IMR-90 (cell line): ENCODE results near the gene NFAT5. TPM values are rescaled to one million over a fixed set of nuclear protein-coding genes. Genes with fewer than 3 reads are reported as not detected.

Experiments
- ATAC-seq: fragments of 200-7000 bp; cut with Tn5 transposase; 2 replicates; pipeline ENCODE4 v1.9.1; 2020; ENCODE audit warnings: low read depth, mild to moderate bottlenecking, moderate library complexity
- BruUV-seq: library from RNA; stranded (reverse); fragments of 400-500 nt; replicated peaks from 2 replicates; lab custom pipeline; 2021; lab: Mats Ljungman, UMichigan
- CTCF ChIA-PET: fragments of 300-600 bp; formaldehyde crosslinking; extraction: SDS; loops from one replicate; lab custom pipeline; 2021; ENCODE audit warnings: antibody characterized with exemption; lab: Yijun Ruan, JAX
- POLR2A ChIA-PET: fragments of 300-600 bp; sonication (Branson Sonifier 250); formaldehyde crosslinking; loops from one replicate; lab custom pipeline; 2022; ENCODE audit warnings: antibody characterized with exemption; ENCODE audit not compliant: unreplicated experiment; lab: Charles Lee
- DNase-seq: peaks from one replicate; pipeline ENCODE4 v3.0.0; 2013
- H2AFZ ChIP-seq: replicated peaks from 2 replicates; pipeline ENCODE3; 2013; ENCODE audit warnings: low read length, mild to moderate bottlenecking; ENCODE audit not compliant: poor library complexity
- H2AK5ac ChIP-seq: 2 replicates; pipeline ENCODE4 v1.6.1; 2013; ENCODE audit warnings: low read depth, low read length, inconsistent platforms
- H2AK9ac ChIP-seq: replicated peaks from 2 replicates; pipeline ENCODE3; 2013; ENCODE audit warnings: mild to moderate bottlenecking, low read depth, low read length, moderate library complexity; ENCODE audit not compliant: poor library complexity
- H2BK120ac ChIP-seq: 2 replicates; pipeline ENCODE4 v1.6.1; 2013; ENCODE audit warnings: low read depth, low read length, inconsistent platforms
- H2BK15ac ChIP-seq: 3 replicates; pipeline ENCODE4 v1.6.1; 2013; ENCODE audit warnings: low read depth, low read length, inconsistent platforms
- H2BK20ac ChIP-seq: 2 replicates; pipeline ENCODE4 v1.6.1; 2013; ENCODE audit warnings: low read depth, mild to moderate bottlenecking, inconsistent platforms, low read length, moderate library complexity
- H2BK5ac ChIP-seq: 2 replicates; pipeline ENCODE4 v1.6.1; 2013; ENCODE audit warnings: mild to moderate bottlenecking, low read depth, low read length, inconsistent platforms; ENCODE audit not compliant: poor library complexity, severe bottlenecking
- H3K14ac ChIP-seq: replicated peaks from 2 replicates; pipeline ENCODE4 v1.6.1; 2013; ENCODE audit warnings: low read depth, low read length, inconsistent platforms
- H3K18ac ChIP-seq: 2 replicates; pipeline ENCODE4 v1.6.1; 2013; ENCODE audit warnings: low read depth, low read length, control low read depth
- H3K23ac ChIP-seq: 2 replicates; pipeline ENCODE4 v1.6.1; 2013; ENCODE audit warnings: low read depth, low read length, inconsistent platforms
- H3K27ac ChIP-seq: 2 replicates; pipeline ENCODE4 v1.5.1; 2013; ENCODE audit warnings: mild to moderate bottlenecking, control low read depth, low read length; ENCODE audit not compliant: insufficient read depth
- H3K27me3 ChIP-seq: 2 replicates; pipeline ENCODE4 v1.6.1; 2013; ENCODE audit warnings: low read length; ENCODE audit not compliant: control insufficient read depth, insufficient read depth
- H3K36me3 ChIP-seq: 2 replicates; pipeline ENCODE4 v1.6.1; 2013; ENCODE audit warnings: low read length, mixed read lengths; ENCODE audit not compliant: control insufficient read depth, insufficient read depth
- H3K4ac ChIP-seq: 2 replicates; pipeline ENCODE4 v1.6.1; 2013; ENCODE audit warnings: low read depth, low read length, inconsistent platforms
- H3K4me1 ChIP-seq: 2 replicates; pipeline ENCODE4 v1.6.1; 2013; ENCODE audit warnings: low read length, mixed read lengths; ENCODE audit not compliant: control insufficient read depth, insufficient read depth
- H3K4me2 ChIP-seq: 2 replicates; pipeline ENCODE4 v1.6.1; 2013; ENCODE audit warnings: low read depth, mild to moderate bottlenecking, control low read depth, low read length, moderate library complexity
- H3K4me3 ChIP-seq: 2 replicates; pipeline ENCODE4 v1.5.1; 2013; ENCODE audit warnings: low read depth, mild to moderate bottlenecking, control low read depth, low read length, moderate library complexity; ENCODE audit not compliant: insufficient read depth
- H3K56ac ChIP-seq: 2 replicates; pipeline ENCODE4 v1.6.1; 2013; ENCODE audit warnings: low read length, inconsistent platforms; ENCODE audit not compliant: insufficient read depth; ENCODE audit errors: extremely low read depth
- H3K79me1 ChIP-seq, 2 experiments: 2 replicates each; pipeline ENCODE4 v1.6.1; 2013; ENCODE audit warnings: low read length in 2 of 2, inconsistent platforms in 1 of 2, low read depth in 1 of 2
- H3K9ac ChIP-seq: 2 replicates; pipeline ENCODE4 v1.6.1; 2013; ENCODE audit warnings: low read depth, low read length, control low read depth
- H3K9me1 ChIP-seq: 2 replicates; pipeline ENCODE4 v1.6.1; 2013; ENCODE audit warnings: low read length, inconsistent platforms; ENCODE audit not compliant: insufficient read depth
- H3K9me3 ChIP-seq: 2 replicates; pipeline ENCODE4 v1.6.1; 2013; ENCODE audit warnings: low read length; ENCODE audit not compliant: control insufficient read depth, insufficient read depth
- H4K20me1 ChIP-seq: 2 replicates; pipeline ENCODE4 v1.6.1; 2013; ENCODE audit warnings: low read length, inconsistent platforms; ENCODE audit not compliant: insufficient read depth
- H4K5ac ChIP-seq: 2 replicates; pipeline ENCODE4 v1.6.1; 2013; ENCODE audit warnings: mild to moderate bottlenecking, low read depth, low read length, control low read depth
- H4K8ac ChIP-seq, 2 experiments: 2 replicates each; pipeline ENCODE4 v1.6.1; 2013; ENCODE audit warnings: low read depth in 2 of 2, low read length in 2 of 2, control low read depth in 1 of 2, inconsistent platforms in 1 of 2
- H4K91ac ChIP-seq: 2 replicates; pipeline ENCODE4 v1.6.1; 2013; ENCODE audit warnings: low read depth, low read length, inconsistent platforms; ENCODE audit not compliant: insufficient read depth
- CEBPB ChIP-seq: IDR thresholded peaks from 2 replicates; pipeline ENCODE4 v1.6.1; 2012; ENCODE audit warnings: low read depth, low read length, improper control_type of control experiment
- CHD1 ChIP-seq: IDR thresholded peaks from 2 replicates; pipeline ENCODE4 v1.6.1; 2012; ENCODE audit warnings: low read depth, low read length, improper control_type of control experiment
- FOS ChIP-seq: fragments of 150-350 bp; IDR thresholded peaks from 2 replicates; pipeline ENCODE4 v1.6.1; 2016; ENCODE audit warnings: low read depth, low read length
- MXI1 ChIP-seq: IDR thresholded peaks from 2 replicates; pipeline ENCODE4 v1.6.1; 2012; ENCODE audit warnings: low read depth, mild to moderate bottlenecking, low read length, moderate library complexity, borderline replicate concordance
- NFE2L2 ChIP-seq: fragments of 150-350 bp; IDR thresholded peaks from 2 replicates; pipeline ENCODE4 v1.6.1; 2016; ENCODE audit warnings: low read depth, mild to moderate bottlenecking, low read length
- POLR2A ChIP-seq: IDR thresholded peaks from 2 replicates; pipeline ENCODE4 v1.6.1; 2012; ENCODE audit warnings: mild to moderate bottlenecking, low read depth, low read length
- RAD21 ChIP-seq: IDR thresholded peaks from 2 replicates; pipeline ENCODE4 v1.6.1; 2012; ENCODE audit warnings: low read length, improper control_type of control experiment
- RFX5 ChIP-seq: IDR thresholded peaks from 2 replicates; pipeline ENCODE4 v1.8.0; 2012; ENCODE audit warnings: low read depth, mild to moderate bottlenecking, low read length, moderate library complexity
- WGBS, 2 experiments: methylation state at CpG; one replicate each; pipeline versions ENCODE4 v1.1.5 to v1.1.7; 2013; ENCODE audit warnings: missing lambda C conversion rate in 2 of 2; ENCODE audit not compliant: insufficient read length in 1 of 2; ENCODE audit errors: extremely low coverage in 2 of 2; 5-methylcytosine and 5-hydroxymethylcytosine counted together
- dilution Hi-C: fragments of 300-500 bp; cut with HindIII; formaldehyde crosslinking; loops from one replicate; pipeline ENCODE4 v1.14.3; 2018; ENCODE audit warnings: low sequenced_read_pairs; ENCODE audit not compliant: unreplicated experiment
- in situ Hi-C: fragments of 300-500 bp; cut with MboI; formaldehyde crosslinking; loops from 3 replicates; pipeline ENCODE4 v1.14.3; 2019; ENCODE audit warnings: low sequenced_read_pairs, inconsistent platforms, mixed read lengths
- intact Hi-C: fragments of 100-400 bp; cut with micrococcal nuclease; formaldehyde crosslinking; loops from 2 replicates; pipeline ENCODE4 v1.10.0; 2022
- polyA plus RNA-seq, 3 experiments: library from polyadenylated mRNA; depleted of rRNA; stranded (reverse); fragments of >200 nt; gene quantifications; 2 replicates each; pipeline ENCODE4 v1.2.3, GENCODE V29; 2012; ENCODE audit warnings: low replicate concordance in 1 of 3
- total RNA-seq: library from RNA; depleted of rRNA; stranded (reverse); fragments of >200 nt; gene quantifications from 2 replicates; pipeline ENCODE4 v1.2.3, GENCODE V29; 2012
- TF ChIP-seq, protein P1 (sequence below): conservative IDR thresholded peaks from 2 replicates; pipeline ENCODE4 v1.5.1; 2012; ENCODE audit warnings: mild to moderate bottlenecking, low read depth, low read length, improper control_type of control experiment
- TF ChIP-seq, protein P2 (sequence below): fragments of 150-350 bp; IDR thresholded peaks from 2 replicates; pipeline ENCODE4 v1.6.1; 2016; ENCODE audit warnings: low read depth, mild to moderate bottlenecking, low read length, moderate library complexity, borderline replicate concordance
- TF ChIP-seq, protein P3 (sequence below): fragments of 150-350 bp; IDR thresholded peaks from 2 replicates; pipeline ENCODE4 v1.6.1; 2017; ENCODE audit warnings: mild to moderate bottlenecking, antibody characterized with exemption, low read length, low read depth

The NFAT5 gene
- total and polyA plus RNA-seq, 2 of the 4 experiments (the other 2 are of a cell fraction) = 10.9 to 20.1 TPM

DNA sequence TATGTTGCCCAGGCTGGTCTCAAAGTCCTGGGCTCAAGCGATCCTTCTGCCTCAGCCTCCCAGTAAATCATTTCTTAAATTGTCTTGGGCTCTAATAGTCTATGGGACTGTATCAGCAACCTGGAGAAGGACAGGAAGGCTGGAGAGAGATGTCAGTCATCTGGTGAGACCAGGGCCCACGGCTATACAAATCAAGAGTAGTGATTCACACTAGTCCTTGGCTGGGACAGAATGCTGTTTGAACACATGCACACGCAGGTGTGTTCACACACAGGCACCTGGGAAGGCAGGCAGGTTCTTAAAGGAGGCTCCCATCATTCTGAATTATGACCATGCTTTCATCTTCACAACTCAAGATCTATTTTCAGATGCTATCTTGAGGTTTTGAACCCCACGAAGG lies 146.5 kb downstream of the NFAT5 start:
- Histone ChIP-seq H3K9ac (no peak overlapping the region), H3K27ac (no peak overlapping the region), H3K18ac (no peak overlapping the region), H3K4me3 (no peak overlapping the region), H3K9me1 (no peaks in the 10 kb centered on the region), H3K9me3 (no peaks in the 10 kb centered on the region), H4K91ac (no peak overlapping the region), H3K4ac (no peak overlapping the region), H2AK9ac (no peak overlapping the region), H2BK15ac (no peak overlapping the region), H3K4me1 (peaks cover 4% of the 10 kb centered on the region; the same call in 1 of the 2 replicates), H2BK120ac (no peak overlapping the region), H2AK5ac (no peak overlapping the region), H3K56ac (no peak overlapping the region), H3K14ac (no peak overlapping the region), H3K27me3 (no peaks in the 10 kb centered on the region), H3K79me1 (peaks cover 4 to 38% of the 10 kb centered on the region in 2 experiments; a peak in 3 of 4 replicates), H3K4me2 (no peak overlapping the region), H2BK20ac (no peak overlapping the region), H2BK5ac (no peak overlapping the region), H4K20me1 (peaks cover 10% of the 10 kb centered on the region; the same call in 1 of the 2 replicates), H3K36me3 (peaks cover 55% of the 10 kb centered on the region), H4K8ac (no peak overlapping the region), H3K23ac (no peak overlapping the region), H4K5ac (no peak overlapping the region), H2AFZ (no peak overlapping the region)
- 100% methylated on average over 1 of the region's 4 CpGs; no CpG with 5 or more reads in 1 of the 2 experiments for WGBS, 2 experiments
- in situ Hi-C loops = no loop called here
- POLR2A ChIA-PET = no interaction called here
- ATAC-seq (no peak), DNase-seq (no peak)
- BruUV-seq = no TSS peak
- dilution Hi-C loops = no loop called here
- CTCF ChIA-PET = no interaction called here
- no peak for TF ChIP-seq RAD21
- TF ChIP-seq, protein P1, sequence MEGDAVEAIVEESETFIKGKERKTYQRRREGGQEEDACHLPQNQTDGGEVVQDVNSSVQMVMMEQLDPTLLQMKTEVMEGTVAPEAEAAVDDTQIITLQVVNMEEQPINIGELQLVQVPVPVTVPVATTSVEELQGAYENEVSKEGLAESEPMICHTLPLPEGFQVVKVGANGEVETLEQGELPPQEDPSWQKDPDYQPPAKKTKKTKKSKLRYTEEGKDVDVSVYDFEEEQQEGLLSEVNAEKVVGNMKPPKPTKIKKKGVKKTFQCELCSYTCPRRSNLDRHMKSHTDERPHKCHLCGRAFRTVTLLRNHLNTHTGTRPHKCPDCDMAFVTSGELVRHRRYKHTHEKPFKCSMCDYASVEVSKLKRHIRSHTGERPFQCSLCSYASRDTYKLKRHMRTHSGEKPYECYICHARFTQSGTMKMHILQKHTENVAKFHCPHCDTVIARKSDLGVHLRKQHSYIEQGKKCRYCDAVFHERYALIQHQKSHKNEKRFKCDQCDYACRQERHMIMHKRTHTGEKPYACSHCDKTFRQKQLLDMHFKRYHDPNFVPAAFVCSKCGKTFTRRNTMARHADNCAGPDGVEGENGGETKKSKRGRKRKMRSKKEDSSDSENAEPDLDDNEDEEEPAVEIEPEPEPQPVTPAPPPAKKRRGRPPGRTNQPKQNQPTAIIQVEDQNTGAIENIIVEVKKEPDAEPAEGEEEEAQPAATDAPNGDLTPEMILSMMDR = no peak
- TF ChIP-seq, protein P2, sequence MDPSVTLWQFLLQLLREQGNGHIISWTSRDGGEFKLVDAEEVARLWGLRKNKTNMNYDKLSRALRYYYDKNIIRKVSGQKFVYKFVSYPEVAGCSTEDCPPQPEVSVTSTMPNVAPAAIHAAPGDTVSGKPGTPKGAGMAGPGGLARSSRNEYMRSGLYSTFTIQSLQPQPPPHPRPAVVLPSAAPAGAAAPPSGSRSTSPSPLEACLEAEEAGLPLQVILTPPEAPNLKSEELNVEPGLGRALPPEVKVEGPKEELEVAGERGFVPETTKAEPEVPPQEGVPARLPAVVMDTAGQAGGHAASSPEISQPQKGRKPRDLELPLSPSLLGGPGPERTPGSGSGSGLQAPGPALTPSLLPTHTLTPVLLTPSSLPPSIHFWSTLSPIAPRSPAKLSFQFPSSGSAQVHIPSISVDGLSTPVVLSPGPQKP = no peak
- TF ChIP-seq POLR2A = no peak
- no peak for TF ChIP-seq CHD1
- no peak for TF ChIP-seq MXI1
- no peak for TF ChIP-seq FOS
- TF ChIP-seq CEBPB = no peak
- no peak for TF ChIP-seq RFX5
- TF ChIP-seq, protein P3, sequence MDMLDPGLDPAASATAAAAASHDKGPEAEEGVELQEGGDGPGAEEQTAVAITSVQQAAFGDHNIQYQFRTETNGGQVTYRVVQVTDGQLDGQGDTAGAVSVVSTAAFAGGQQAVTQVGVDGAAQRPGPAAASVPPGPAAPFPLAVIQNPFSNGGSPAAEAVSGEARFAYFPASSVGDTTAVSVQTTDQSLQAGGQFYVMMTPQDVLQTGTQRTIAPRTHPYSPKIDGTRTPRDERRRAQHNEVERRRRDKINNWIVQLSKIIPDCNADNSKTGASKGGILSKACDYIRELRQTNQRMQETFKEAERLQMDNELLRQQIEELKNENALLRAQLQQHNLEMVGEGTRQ = no peak
- no peak for TF ChIP-seq NFE2L2
- intact Hi-C loops = loop anchor here (5.0 kb wide), 1 partner anchor 220 kb away; no protein-coding TSS in a partner anchor
